ENCODE data around the gene DCAF15. TPM values are rescaled to one million over a fixed set of nuclear protein-coding genes. Genes with fewer than 3 reads are reported as not detected.
A peak's percentile ranks its signal among the peaks of the same experiment; 100 is the strongest.

The DCAF15 gene
- total RNA-seq, 4 donors from 2014 or later, result 14.7 to 23.1 (median 19.5) TPM

GRCh38 chr19:13946414-13946813 lies 5.9 kb upstream of the DCAF15 start:
- DNase-seq, result no peak
- Histone ChIP-seq H3K4me1 (peaks cover 0 to 14% (median 6%) of the 10 kb centered on the region in 3 donors), H3K9me3 (no peaks in the 10 kb centered on the region), H3K27ac (peak overlapping the region in 3 of 4 donors; percentile 33 to 73 (median 64)), H3K4me3 (no peak overlapping the region), H3K36me3 (no peaks in the 10 kb centered on the region), H3K27me3 (no peaks in the 10 kb centered on the region)
- TF ChIP-seq POLR2A (IDR thresholded peaks at IDR 0.05), result no peak
- WGBS, 2 donors, result 50 to 58% methylated on average over 4 of the region's 4 CpGs
- intact Hi-C loops (cut with DNase I), result no loop called here

- Histone ChIP-seq H3K36me3 (peaks cover 7 to 20% (median 12%) of the 10 kb centered on the region in 3 donors), H3K9me3 (no peaks in the 10 kb centered on the region), H3K4me3 (no peak overlapping the region), H3K4me1 (peaks cover 13 to 33% (median 14%) of the 10 kb centered on the region in 3 donors), H3K27me3 (no peaks in the 10 kb centered on the region), H3K27ac (no peak overlapping the region)
- intact Hi-C loops (cut with DNase I), result no loop called here
- WGBS, 2 donors, result 82 to 85% methylated on average over 2 of the region's 2 CpGs
- no peak for DNase-seq
- TF ChIP-seq POLR2A (IDR thresholded peaks at IDR 0.05) (no peak), CTCF (IDR thresholded peaks at IDR 0.05) (no peak)
Measured at GRCh38 chr19:13951043-13951442, 1.3 kb upstream of the DCAF15 start.

GRCh38 chr19:13951799-13952153 lies 533 bp upstream of the DCAF15 start:
- WGBS, 2 donors, result 14 to 16% methylated on average over 10 to 13 of the region's 20 CpGs
- peak overlapping the region in 2 of 4 donors; percentile 25 to 93 for H3K27ac ChIP-seq

GRCh38 chr19:13952931-13953531 lies 722 bp downstream of the DCAF15 start:
- Histone ChIP-seq H3K4me1 (peaks cover 10 to 24% (median 13%) of the 10 kb centered on the region in 3 donors), H3K36me3 (peaks cover 17 to 40% (median 24%) of the 10 kb centered on the region in 3 donors), H3K27me3 (no peaks in the 10 kb centered on the region), H3K9me3 (no peaks in the 10 kb centered on the region), H3K27ac (peak overlapping the region; percentile 93 to 96 (median 95)), H3K4me3 (peak overlapping the region; percentile 75 to 96 (median 90))
- intact Hi-C loops (cut with DNase I), result no loop called here
- no peak for DNase-seq
- TF ChIP-seq POLR2A (IDR thresholded peaks at IDR 0.05) (peak in 2 of 4 donors; percentile 17 to 43), CTCF (IDR thresholded peaks at IDR 0.05) (peak in 2 of 6 experiments; percentile 3 to 7)
- 0% methylated on average over 3 to 6 of the region's 13 CpGs for WGBS, 2 donors

More at GRCh38 chr19:13951799-13952153, 533 bp upstream of the DCAF15 start:
- no peaks in the 10 kb centered on the region for H3K9me3 ChIP-seq
- H3K4me3 ChIP-seq, result peak overlapping the region; percentile 75 to 96 (median 90)
- TF ChIP-seq POLR2A (IDR thresholded peaks at IDR 0.05), result no peak
- TF ChIP-seq CTCF (IDR thresholded peaks at IDR 0.05), result no peak
- H3K4me1 ChIP-seq, result peaks cover 10 to 26% (median 13%) of the 10 kb centered on the region in 3 donors
- H3K27me3 ChIP-seq, result no peaks in the 10 kb centered on the region
- DNase-seq, result no peak
- intact Hi-C loops (cut with DNase I), result no loop called here
- peaks cover 14 to 28% (median 19%) of the 10 kb centered on the region in 3 donors for H3K36me3 ChIP-seq

GRCh38 chr19:13954185-13954584 lies 1.9 kb downstream of the DCAF15 start:
- no peak overlapping the region for H3K27ac ChIP-seq
- WGBS, 2 donors, result 93 to 96% methylated on average over 9 to 10 of the region's 15 CpGs
- DNase-seq, result no peak
- intact Hi-C loops (cut with DNase I), result no loop called here
- no peak overlapping the region for H3K4me3 ChIP-seq
- H3K9me3 ChIP-seq, result no peaks in the 10 kb centered on the region
- TF ChIP-seq CTCF (IDR thresholded peaks at IDR 0.05), result no peak
- no peak for TF ChIP-seq POLR2A (IDR thresholded peaks at IDR 0.05)
- H3K27me3 ChIP-seq, result no peaks in the 10 kb centered on the region
- H3K36me3 ChIP-seq, result peaks cover 17 to 52% (median 30%) of the 10 kb centered on the region in 3 donors
- H3K4me1 ChIP-seq, result peaks cover 10 to 24% (median 13%) of the 10 kb centered on the region in 3 donors

Data from esophagus squamous epithelium (tissue), 5 donors.